GM21515 (cell line): ENCODE measurements around the gene CHKA.

Experiments used
- ATAC-seq: cut with Tn5 transposase; IDR thresholded peaks from one replicate; pipeline ENCODE4 v1.9.1; 2021; ENCODE audit not compliant: unreplicated experiment

Gene CHKA

GRCh38 chr11:68074584-68075352, 46.4 kb downstream of the CHKA start:
- no peak for ATAC-seq

- no peak for ATAC-seq
These were observed 49.7 kb downstream of the CHKA start for GRCh38 chr11:68071281-68072048.

GRCh38 chr11:68067991-68068390, 53.2 kb downstream of the CHKA start:
- no peak for ATAC-seq

GRCh38 chr11:68066742-68067141, 54.4 kb downstream of the CHKA start:
- ATAC-seq: no peak

GRCh38 chr11:68065841-68066240, 55.3 kb downstream of the CHKA start:
- ATAC-seq: no peak

GRCh38 chr11:68064926-68065325, 56.3 kb downstream of the CHKA start:
- ATAC-seq: no peak

GRCh38 chr11:68061508-68061907, 59.7 kb downstream of the CHKA start:
- no peak for ATAC-seq

- no peak for ATAC-seq
These were observed 63.4 kb downstream of the CHKA start for GRCh38 chr11:68057807-68058206.

- ATAC-seq: no peak
These were observed 64.6 kb downstream of the CHKA start for GRCh38 chr11:68056317-68057285.

- ATAC-seq: no peak
These were observed 67.0 kb downstream of the CHKA start for GRCh38 chr11:68053981-68054812.

GRCh38 chr11:68053117-68053516, 68.1 kb downstream of the CHKA start:
- ATAC-seq: no peak

- ATAC-seq: no peak
These were observed 68.9 kb downstream of the CHKA start for GRCh38 chr11:68052137-68052873.

- ATAC-seq: no peak
These were observed 69.7 kb downstream of the CHKA start for GRCh38 chr11:68051191-68052136.

GRCh38 chr11:68050371-68050841, 70.8 kb downstream of the CHKA start:
- no peak for ATAC-seq

GRCh38 chr11:68049509-68050370, 71.4 kb downstream of the CHKA start:
- ATAC-seq: no peak

GRCh38 chr11:68048681-68049508, 72.3 kb downstream of the CHKA start:
- no peak for ATAC-seq
